ENCODE data around the gene ADISSP. TPM values are rescaled to one million over a fixed set of nuclear protein-coding genes. Genes with fewer than 3 reads are reported as not detected.

Gene ADISSP
- total and polyA plus RNA-seq, 9 of the 15 experiments (the other 6 are each of a cell fraction or from before 2014, with no cell fraction given), result 1.4 to 70.6 (median 23.4) TPM

DNA sequence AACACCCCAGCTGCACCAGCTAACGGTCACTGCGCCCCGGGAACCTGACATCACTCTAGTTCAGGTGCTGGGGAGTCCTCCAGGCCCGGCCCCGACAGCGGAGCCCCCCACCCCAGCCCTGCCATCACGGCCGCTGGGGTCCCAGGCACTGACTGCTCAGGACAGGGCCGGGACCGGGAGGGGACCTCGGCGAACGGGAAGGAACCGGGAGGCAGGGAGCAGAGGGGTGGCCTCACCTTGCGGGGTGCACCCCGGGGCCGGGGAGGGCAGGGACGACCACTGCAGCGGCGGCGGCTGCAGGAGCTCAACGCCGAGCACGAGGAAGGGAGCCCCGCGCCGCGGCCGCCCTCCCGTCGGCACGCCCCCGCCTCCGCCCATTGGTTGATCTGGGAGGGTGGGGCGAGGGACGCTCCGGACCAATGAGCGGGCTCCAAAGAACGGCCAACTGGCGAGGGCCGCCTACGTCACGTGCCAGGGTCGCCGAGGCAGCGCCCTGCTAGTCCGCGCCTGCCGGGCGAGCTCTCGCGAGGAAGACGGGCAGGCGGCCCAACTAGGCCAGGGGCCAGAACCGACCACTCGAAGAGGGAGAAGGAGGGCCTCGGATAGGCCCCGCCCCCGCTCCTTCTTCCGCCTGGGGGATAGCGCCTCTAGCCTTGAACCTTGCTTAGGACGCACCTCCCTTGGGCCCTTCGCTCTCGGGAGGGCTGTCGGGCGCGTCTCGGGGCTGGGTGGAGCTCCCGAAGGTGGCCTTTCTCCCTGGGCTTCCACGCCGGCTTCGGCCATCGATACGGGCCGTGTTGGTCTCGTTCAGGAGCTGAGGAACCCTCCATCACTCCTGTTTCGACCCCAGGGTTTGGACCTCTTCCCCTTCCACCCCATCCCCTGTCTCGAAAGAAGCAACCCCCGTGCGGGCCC is at the start of gene ADISSP (continued):
- TF ChIP-seq, protein P1, sequence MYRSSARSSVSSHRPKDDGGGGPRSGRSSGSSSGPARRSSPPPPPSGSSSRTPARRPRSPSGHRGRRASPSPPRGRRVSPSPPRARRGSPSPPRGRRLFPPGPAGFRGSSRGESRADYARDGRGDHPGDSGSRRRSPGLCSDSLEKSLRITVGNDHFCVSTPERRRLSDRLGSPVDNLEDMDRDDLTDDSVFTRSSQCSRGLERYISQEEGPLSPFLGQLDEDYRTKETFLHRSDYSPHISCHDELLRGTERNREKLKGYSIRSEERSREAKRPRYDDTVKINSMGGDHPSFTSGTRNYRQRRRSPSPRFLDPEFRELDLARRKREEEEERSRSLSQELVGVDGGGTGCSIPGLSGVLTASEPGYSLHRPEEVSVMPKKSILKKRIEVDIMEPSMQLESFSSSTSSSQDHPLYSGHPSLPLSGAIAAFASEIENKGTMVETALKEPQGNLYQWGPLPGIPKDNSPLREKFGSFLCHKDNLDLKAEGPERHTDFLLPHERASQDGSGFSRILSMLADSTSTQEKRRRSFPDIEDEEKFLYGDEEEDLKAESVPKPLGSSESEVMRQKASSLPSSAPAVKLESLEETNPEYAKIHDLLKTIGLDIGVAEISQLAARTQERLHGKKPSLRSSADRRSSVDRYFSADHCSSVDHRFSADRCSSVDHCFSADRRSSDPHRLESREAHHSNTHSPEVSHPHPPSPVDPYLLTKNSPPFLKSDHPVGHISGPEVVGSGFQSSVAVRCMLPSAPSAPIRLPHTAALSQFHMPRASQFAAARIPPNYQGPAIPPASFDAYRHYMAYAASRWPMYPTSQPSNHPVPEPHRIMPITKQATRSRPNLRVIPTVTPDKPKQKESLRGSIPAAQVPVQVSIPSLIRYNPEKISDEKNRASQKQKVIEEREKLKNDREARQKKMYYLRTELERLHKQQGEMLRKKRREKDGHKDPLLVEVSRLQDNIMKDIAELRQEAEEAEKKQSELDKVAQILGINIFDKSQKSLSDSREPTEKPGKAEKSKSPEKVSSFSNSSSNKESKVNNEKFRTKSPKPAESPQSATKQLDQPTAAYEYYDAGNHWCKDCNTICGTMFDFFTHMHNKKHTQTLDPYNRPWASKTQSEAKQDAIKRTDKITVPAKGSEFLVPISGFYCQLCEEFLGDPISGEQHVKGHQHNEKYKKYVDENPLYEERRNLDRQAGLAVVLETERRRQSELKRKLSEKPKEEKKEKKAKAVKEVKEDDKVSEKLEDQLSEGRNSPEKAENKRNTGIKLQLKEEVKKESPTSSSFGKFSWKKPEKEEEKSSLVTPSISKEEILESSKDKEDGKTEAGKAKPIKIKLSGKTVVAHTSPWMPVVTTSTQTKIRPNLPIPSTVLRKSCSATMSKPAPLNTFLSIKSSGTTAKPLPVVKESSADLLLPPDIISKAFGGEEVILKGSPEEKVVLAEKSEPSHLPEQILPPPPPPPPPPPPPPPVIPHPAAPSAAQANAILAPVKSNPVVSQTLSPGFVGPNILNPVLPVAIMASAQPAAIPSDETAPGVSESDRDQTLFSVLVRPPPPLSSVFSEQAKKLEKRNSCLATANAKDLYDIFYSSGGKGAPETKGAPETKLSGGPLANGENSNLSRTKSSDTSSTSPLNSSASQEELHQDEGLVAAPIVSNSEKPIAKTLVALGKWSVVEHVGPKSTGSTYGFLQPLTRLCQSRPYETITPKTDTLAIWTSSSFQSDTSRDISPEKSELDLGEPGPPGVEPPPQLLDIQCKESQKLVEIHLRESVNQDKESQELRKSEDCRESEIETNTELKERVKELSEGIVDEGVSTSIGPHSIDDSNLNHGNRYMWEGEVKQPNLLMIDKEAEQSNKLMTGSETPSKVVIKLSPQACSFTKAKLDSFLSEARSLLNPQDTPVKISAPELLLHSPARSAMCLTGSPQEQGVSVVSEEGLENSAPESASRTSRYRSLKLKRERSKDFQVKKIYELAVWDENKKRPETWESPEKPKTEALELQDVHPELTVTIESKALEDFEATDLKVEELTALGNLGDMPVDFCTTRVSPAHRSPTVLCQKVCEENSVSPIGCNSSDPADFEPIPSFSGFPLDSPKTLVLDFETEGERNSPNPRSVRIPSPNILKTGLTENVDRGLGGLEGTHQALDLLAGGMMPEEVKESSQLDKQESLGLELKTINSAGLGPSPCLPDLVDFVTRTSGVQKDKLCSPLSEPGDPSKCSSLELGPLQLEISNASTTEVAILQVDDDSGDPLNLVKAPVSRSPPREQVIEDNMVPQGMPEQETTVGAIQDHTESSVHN (IDR thresholded peaks at IDR 0.05; ENCODE audit: borderline replicate concordance in 1 of 2, low read depth in 1 of 2), result no peak
- peak; percentile 63; the same call in 1 of the 2 replicates for TF ChIP-seq IRF1 (CRISPR knock-in tag; IDR thresholded peaks at IDR 0.05; ENCODE audit: borderline replicate concordance)
- TF ChIP-seq KAT2B (IDR thresholded peaks at IDR 0.05; ENCODE audit: low read depth, low read length), result no peak
- TF ChIP-seq E2F3 (CRISPR knock-in tag; IDR thresholded peaks at IDR 0.05), result no peak
- no peak for TF ChIP-seq ZNF174 (CRISPR knock-in tag; IDR thresholded peaks at IDR 0.05)
- TF ChIP-seq NFYB (IDR thresholded peaks at IDR 0.05; ENCODE audit: extremely low read depth, insufficient read length), result peak; percentile 59
- TF ChIP-seq ZKSCAN1 (IDR thresholded peaks at IDR 0.05; ENCODE audit: low read depth, low read length), result no peak
- TF ChIP-seq RBM34 (IDR thresholded peaks at IDR 0.05; ENCODE audit: borderline replicate concordance, insufficient read depth, low read length), result no peak
- TF ChIP-seq TOE1 (IDR thresholded peaks at IDR 0.05; ENCODE audit: borderline replicate concordance), result peak; percentile 87; the same call in 1 of the 2 replicates
- TF ChIP-seq TOE1 (CRISPR knock-in tag; IDR thresholded peaks at IDR 0.05; ENCODE audit: borderline replicate concordance, low read depth), result 0 out of 2 replicates have a peak, but pooled peaks have one; percentile 40
- no peak for TF ChIP-seq NR4A1 (CRISPR knock-in tag; IDR thresholded peaks at IDR 0.05)
- TF ChIP-seq NR4A1 (tag; IDR thresholded peaks at IDR 0.05), result no peak
- no peak for TF ChIP-seq ELF1 (tag; IDR thresholded peaks at IDR 0.05)
- no peak for TF ChIP-seq SP2 (IDR thresholded peaks at IDR 0.05; ENCODE audit: extremely low read depth, low read depth, low read length, poor library complexity, severe bottlenecking)
- no peak for TF ChIP-seq HNRNPK (IDR thresholded peaks at IDR 0.05; ENCODE audit: low read depth, low read length, poor library complexity, severe bottlenecking)
- 0 out of 2 replicates have a peak, but pooled peaks have one; percentile 62 for TF ChIP-seq NR3C1 (CRISPR knock-in tag; IDR thresholded peaks at IDR 0.05)
- no peak; a peak in 1 of 4 replicates for TF ChIP-seq RCOR1 (IDR thresholded peaks at IDR 0.05; ENCODE audit: borderline replicate concordance in 1 of 2, low read depth in 2 of 2, low read length in 2 of 2)
- TF ChIP-seq PHF8 (IDR thresholded peaks at IDR 0.05; ENCODE audit: borderline replicate concordance, low read length), result peak; percentile 74; the same call in 1 of the 2 replicates

Measured in K562 (cell line).